ENCODE data around the gene ABCA8. TPM values are rescaled to one million over a fixed set of nuclear protein-coding genes. Genes with fewer than 3 reads are reported as not detected.

ABCA8 gene
- total and polyA plus RNA-seq, 2 of the 8 experiments (the other 6 are each of a cell fraction or from before 2014, with no cell fraction given), result not detected

DNA sequence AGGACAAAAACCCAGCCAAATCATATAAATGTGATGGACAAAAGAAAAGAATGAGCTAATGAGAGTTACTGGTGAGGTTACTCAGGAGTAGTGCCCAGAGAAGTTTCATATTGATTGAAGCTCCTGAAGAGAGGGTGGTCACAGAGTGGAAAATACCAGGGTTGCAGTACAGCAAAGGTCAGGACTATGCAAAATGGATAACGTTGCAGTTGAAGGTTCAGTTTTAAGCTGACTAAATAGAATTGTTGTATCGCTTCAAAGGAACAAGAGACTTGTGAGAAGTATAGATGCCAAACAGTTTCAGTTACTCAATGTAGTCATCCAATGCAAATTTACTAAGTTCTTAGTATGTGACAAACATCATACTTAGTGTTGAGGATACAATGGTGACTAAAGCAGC is 47.1 kb downstream of the ABCA8 start:
- H3K27me3 ChIP-seq (replicated peaks in 1 of 4; ENCODE audit: control insufficient read depth in 3 of 4, extremely low read depth in 1 of 4, insufficient read depth in 3 of 4, low read length in 3 of 4), result no peaks in the 10 kb centered on the region
- ChIA-PET POLR2A (ENCODE audit: partially characterized antibody) (no interaction called here), CTCF (ENCODE audit: partially characterized antibody) (interaction anchor here (1.4 to 2.3 kb wide), 4 partner anchors 15 to 136 kb away, joined by 3 to 9 read pairs (median 6); no protein-coding TSS in a partner anchor)
- H3K79me2 ChIP-seq (ENCODE audit: control insufficient read depth in 1 of 2, insufficient read depth in 2 of 2, low read length in 2 of 2), result no peaks in the 10 kb centered on the region
- TF ChIP-seq BACH1 (IDR thresholded peaks at IDR 0.05; ENCODE audit: low read length) (no peak), POLR2AphosphoS5 (IDR thresholded peaks at IDR 0.05; ENCODE audit: low read depth, low read length) (no peak), FOSL1 (IDR thresholded peaks at IDR 0.05; ENCODE audit: insufficient read depth, low read depth, low read length) (no peak), HDAC6 (IDR thresholded peaks at IDR 0.05; ENCODE audit: low read depth, low read length) (no peak), GTF2F1 (IDR thresholded peaks at IDR 0.05; ENCODE audit: borderline replicate concordance, low read depth, low read length) (no peak), RNF2 (IDR thresholded peaks at IDR 0.05; ENCODE audit: borderline replicate concordance, low read depth, low read length, missing control alignments, poor library complexity, severe bottlenecking) (no peak), MAFK (IDR thresholded peaks at IDR 0.05; ENCODE audit: low read depth, low read length) (no peak), SIRT6 (IDR thresholded peaks at IDR 0.05; ENCODE audit: low read length) (no peak)
- TF ChIP-seq, protein P1, sequence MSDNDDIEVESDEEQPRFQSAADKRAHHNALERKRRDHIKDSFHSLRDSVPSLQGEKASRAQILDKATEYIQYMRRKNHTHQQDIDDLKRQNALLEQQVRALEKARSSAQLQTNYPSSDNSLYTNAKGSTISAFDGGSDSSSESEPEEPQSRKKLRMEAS (IDR thresholded peaks at IDR 0.05), result no peak
- H2BK15ac ChIP-seq (ENCODE audit: low read length), result no peak overlapping the region
- no peaks in the 10 kb centered on the region for H3K4me1 ChIP-seq (replicated peaks in 1 of 4; ENCODE audit: control insufficient read depth in 3 of 4, insufficient read depth in 4 of 4, low read length in 3 of 4)
- no peak overlapping the region for H3K4me2 ChIP-seq (ENCODE audit: insufficient read depth in 1 of 2, low read depth in 2 of 2, low read length in 2 of 2)
- DNase-seq (ENCODE audit: low read depth in 1 of 2, low spot score in 2 of 2), result no peak
- H3K9ac ChIP-seq (replicated peaks in 1 of 4; ENCODE audit: extremely low read depth in 1 of 4, low read depth in 3 of 4, low read length in 3 of 4), result no peak overlapping the region
- no peaks in the 10 kb centered on the region for H3K79me1 ChIP-seq (ENCODE audit: low read depth, low read length)
- no peak overlapping the region for H3K23ac ChIP-seq (ENCODE audit: insufficient read length)
- H3K23me2 ChIP-seq (ENCODE audit: low read depth, low read length), result no peaks in the 10 kb centered on the region
- WGBS, 2 experiments (ENCODE audit: extremely low coverage in 1 of 2, insufficient coverage in 1 of 2, insufficient read length in 1 of 2, insufficient replicate concordance in 2 of 2, low coverage in 1 of 2, low lambda C conversion rate in 2 of 2, missing lambda C conversion rate in 1 of 2), result 92% methylated on average over 2 of the region's 2 CpGs; no CpG with 5 or more reads in 1 of the 2 experiments
- no peak overlapping the region for H3K4ac ChIP-seq (replicated peaks; ENCODE audit: insufficient read length, low read depth, low read length)
- H4K8ac ChIP-seq (ENCODE audit: extremely low read depth, insufficient read depth, low read length), result no peak overlapping the region
- H4K91ac ChIP-seq (replicated peaks; ENCODE audit: insufficient read length, low read length), result no peak overlapping the region
- H3K18ac ChIP-seq (ENCODE audit: extremely low read depth, low read length), result no peak overlapping the region
- no peaks in the 10 kb centered on the region for H3K36me3 ChIP-seq (ENCODE audit: control insufficient read depth in 2 of 4, insufficient read depth in 4 of 4, low read length in 3 of 4)
- no peak for FAIRE-seq
- no peak overlapping the region for H2BK120ac ChIP-seq (replicated peaks; ENCODE audit: low read depth, low read length)
- H3K14ac ChIP-seq (ENCODE audit: insufficient read length), result no peak overlapping the region
- no peaks in the 10 kb centered on the region for H4K20me1 ChIP-seq (replicated peaks in 1 of 2; ENCODE audit: control insufficient read depth in 1 of 2, insufficient read depth in 2 of 2, low read length in 2 of 2)
- H2AK5ac ChIP-seq (ENCODE audit: low read depth, low read length), result no peak overlapping the region
- no peak overlapping the region for H3K4me3 ChIP-seq (ENCODE audit: extremely low read depth in 1 of 4, insufficient read depth in 2 of 4, low read depth in 3 of 4, low read length in 4 of 4)
- H3K56ac ChIP-seq (replicated peaks; ENCODE audit: insufficient read length, low read depth, low read length), result no peak overlapping the region
- H4K5ac ChIP-seq (ENCODE audit: insufficient read length, low read depth, low read length), result no peak overlapping the region
- no peak overlapping the region for H2BK20ac ChIP-seq (ENCODE audit: low read length)
- no peak overlapping the region for H2BK12ac ChIP-seq (ENCODE audit: low read depth, low read length)
- H3K27ac ChIP-seq (ENCODE audit: low read depth, low read length), result no peak overlapping the region
- no peak overlapping the region for H2AFZ ChIP-seq (ENCODE audit: low read length)
- H3K9me3 ChIP-seq (ENCODE audit: insufficient read depth in 2 of 2, low read depth in 1 of 2, low read length in 1 of 2), result no peaks in the 10 kb centered on the region
- H2BK5ac ChIP-seq (ENCODE audit: low read depth, low read length), result no peak overlapping the region
